ENCODE data around the gene NAE1. TPM values are rescaled to one million over a fixed set of nuclear protein-coding genes. Genes with fewer than 3 reads are reported as not detected.
"Not testable (repeated sequence)": the region's sequence is repeated elsewhere in the genome, so short reads cannot be mapped to it uniquely, and the experiment has no call there.

The NAE1 gene
- total RNA-seq, 2 donors from 2014 or later = 93.9 to 121 TPM

- no peak for DNase-seq (ENCODE audit: low spot score in 2 of 2)
- Mint-ChIP-seq H3K9me3 (no peaks in the 10 kb centered on the region), H3K27ac (no peak overlapping the region), H3K36me3 (peaks cover 0 to 4% of the 10 kb centered on the region in 2 donors)
- no peak for ATAC-seq
Measured at GRCh38 chr16:66841366-66841765, 10.6 kb upstream of the NAE1 start.

GRCh38 chr16:66840883-66841282 is 10.1 kb upstream of the NAE1 start:
- ATAC-seq = no peak
- H3K27ac Mint-ChIP-seq = no peak overlapping the region
- no peaks in the 10 kb centered on the region for H3K9me3 Mint-ChIP-seq

GRCh38 chr16:66834746-66835145 is 4.0 kb upstream of the NAE1 start:
- Mint-ChIP-seq H3K27ac (no peak overlapping the region), H3K9me3 (no peaks in the 10 kb centered on the region), H3K36me3 (no peaks in the 10 kb centered on the region)
- DNase-seq (ENCODE audit: low spot score in 2 of 2) (no peak), ATAC-seq (no peak)

More at GRCh38 chr16:66840883-66841282, 10.1 kb upstream of the NAE1 start:
- peaks cover 0 to 4% of the 10 kb centered on the region in 2 donors for H3K36me3 Mint-ChIP-seq
- no peak for DNase-seq (ENCODE audit: low spot score in 2 of 2)

GRCh38 chr16:66832661-66833305 is 2.0 kb upstream of the NAE1 start:
- no peak overlapping the region for H3K27ac Mint-ChIP-seq

GRCh38 chr16:66832190-66832589 is 1.4 kb upstream of the NAE1 start:
- ATAC-seq = no peak

More at GRCh38 chr16:66832661-66833305, 2.0 kb upstream of the NAE1 start:
- DNase-seq (ENCODE audit: low spot score in 2 of 2) (no peak), ATAC-seq (no peak)
- no peaks in the 10 kb centered on the region for H3K9me3 Mint-ChIP-seq
- H3K36me3 Mint-ChIP-seq = peaks cover 0 to 3% of the 10 kb centered on the region in 2 donors

GRCh38 chr16:66824006-66824405 is 6.8 kb downstream of the NAE1 start:
- ATAC-seq = peak in 1 of 2 donors; percentile 31
- peaks cover 5 to 13% of the 10 kb centered on the region in 2 donors for H3K36me3 Mint-ChIP-seq
- DNase-seq (ENCODE audit: low spot score in 2 of 2) = no peak
- H3K9me3 Mint-ChIP-seq = no peaks in the 10 kb centered on the region
- H3K27ac Mint-ChIP-seq = peak overlapping the region in 1 of 2 donors; percentile 65

More at GRCh38 chr16:66832190-66832589, 1.4 kb upstream of the NAE1 start:
- no peak for DNase-seq (ENCODE audit: low spot score in 2 of 2)
- no peak overlapping the region for H3K27ac Mint-ChIP-seq
- H3K9me3 Mint-ChIP-seq = no peaks in the 10 kb centered on the region
- H3K36me3 Mint-ChIP-seq = peaks cover 0 to 6% of the 10 kb centered on the region in 2 donors

GRCh38 chr16:66814734-66815133 is 16.0 kb downstream of the NAE1 start:
- peak overlapping the region in 1 of 2 donors; percentile 34 for H3K27ac Mint-ChIP-seq
- no peaks in the 10 kb centered on the region for H3K9me3 Mint-ChIP-seq
- peaks cover 6 to 19% of the 10 kb centered on the region in 2 donors for H3K36me3 Mint-ChIP-seq
- ATAC-seq (no peak), DNase-seq (ENCODE audit: low spot score in 2 of 2) (no peak)

GRCh38 chr16:66811043-66811442 is 19.7 kb downstream of the NAE1 start:
- H3K36me3 Mint-ChIP-seq = peaks cover 0 to 6% of the 10 kb centered on the region in 2 donors
- DNase-seq (ENCODE audit: low spot score in 2 of 2) (no peak), ATAC-seq (no peak)
- H3K27ac Mint-ChIP-seq = peak overlapping the region in 1 of 2 donors; percentile 47
- no peaks in the 10 kb centered on the region for H3K9me3 Mint-ChIP-seq

- peaks cover 0 to 6% of the 10 kb centered on the region in 2 donors for H3K36me3 Mint-ChIP-seq
- ATAC-seq (no peak), DNase-seq (ENCODE audit: low spot score in 2 of 2) (no peak)
- H3K9me3 Mint-ChIP-seq = no peaks in the 10 kb centered on the region
- H3K27ac Mint-ChIP-seq = no peak overlapping the region
Measured at GRCh38 chr16:66810391-66810790, 20.4 kb downstream of the NAE1 start.

- Mint-ChIP-seq H3K27ac (no peak overlapping the region), H3K36me3 (peaks cover 0 to 3% of the 10 kb centered on the region in 2 donors), H3K9me3 (no peaks in the 10 kb centered on the region)
- ATAC-seq (no peak), DNase-seq (ENCODE audit: low spot score in 2 of 2) (no peak)
Measured at GRCh38 chr16:66809765-66810164, 21.0 kb downstream of the NAE1 start.

- ATAC-seq (no peak), DNase-seq (ENCODE audit: low spot score in 2 of 2) (no peak)
- Mint-ChIP-seq H3K27ac (no peak overlapping the region), H3K36me3 (no peaks in the 10 kb centered on the region), H3K9me3 (no peaks in the 10 kb centered on the region)
Measured at GRCh38 chr16:66802159-66802558, 28.6 kb downstream of the NAE1 start.

- no peak for DNase-seq (ENCODE audit: low spot score in 2 of 2)
- ATAC-seq = no peak
- no peaks in the 10 kb centered on the region for H3K36me3 Mint-ChIP-seq
- no peaks in the 10 kb centered on the region for H3K9me3 Mint-ChIP-seq
- no peak within 1 kb of the TSS for H3K27ac Mint-ChIP-seq
Measured at GRCh38 chr16:66801320-66802105, 29.3 kb downstream of the NAE1 start, which contains the start of gene TERB1. TSS of gene TERB1 (minus strand) at chr16:66801584. CDS start at chr16:66796798, 4,786 bp downstream.

- H3K9me3 Mint-ChIP-seq = no peaks in the 10 kb centered on the region
- DNase-seq (ENCODE audit: low spot score in 2 of 2) (no peak), ATAC-seq (no peak)
- H3K36me3 Mint-ChIP-seq = no peaks in the 10 kb centered on the region
- no peak overlapping the region for H3K27ac Mint-ChIP-seq
Measured at GRCh38 chr16:66800856-66801255, 29.9 kb downstream of the NAE1 start.

GRCh38 chr16:66798161-66798560 is 32.6 kb downstream of the NAE1 start:
- DNase-seq (ENCODE audit: low spot score in 2 of 2) (no peak), ATAC-seq (no peak)
- Mint-ChIP-seq H3K36me3 (no peaks in the 10 kb centered on the region), H3K9me3 (no peaks in the 10 kb centered on the region), H3K27ac (no peak overlapping the region)

- not testable (repeated sequence) for DNase-seq (ENCODE audit: low spot score in 2 of 2); ATAC-seq; H3K9me3 Mint-ChIP-seq; H3K36me3 Mint-ChIP-seq; H3K27ac Mint-ChIP-seq
Measured at GRCh38 chr16:66793984-66794383, 36.8 kb downstream of the NAE1 start.

GRCh38 chr16:66790130-66790733 is 40.5 kb downstream of the NAE1 start:
- H3K9me3 Mint-ChIP-seq = no peaks in the 10 kb centered on the region
- no peak overlapping the region for H3K27ac Mint-ChIP-seq
- ATAC-seq = no peak
- no peak for DNase-seq (ENCODE audit: low spot score in 2 of 2)
- no peaks in the 10 kb centered on the region for H3K36me3 Mint-ChIP-seq

GRCh38 chr16:66787427-66787826 is 43.3 kb downstream of the NAE1 start:
- Mint-ChIP-seq H3K27ac (no peak overlapping the region), H3K9me3 (no peaks in the 10 kb centered on the region), H3K36me3 (no peaks in the 10 kb centered on the region)
- no peak for ATAC-seq
- no peak for DNase-seq (ENCODE audit: low spot score in 2 of 2)

All from activated naive CD4-positive, alpha-beta T cell treated with anti-CD3 and anti-CD28 coated beads, Interleukin-2, amount 50 U/mL, for 72 hours (primary cell).